ENCODE results near the gene EPX.

DNA sequence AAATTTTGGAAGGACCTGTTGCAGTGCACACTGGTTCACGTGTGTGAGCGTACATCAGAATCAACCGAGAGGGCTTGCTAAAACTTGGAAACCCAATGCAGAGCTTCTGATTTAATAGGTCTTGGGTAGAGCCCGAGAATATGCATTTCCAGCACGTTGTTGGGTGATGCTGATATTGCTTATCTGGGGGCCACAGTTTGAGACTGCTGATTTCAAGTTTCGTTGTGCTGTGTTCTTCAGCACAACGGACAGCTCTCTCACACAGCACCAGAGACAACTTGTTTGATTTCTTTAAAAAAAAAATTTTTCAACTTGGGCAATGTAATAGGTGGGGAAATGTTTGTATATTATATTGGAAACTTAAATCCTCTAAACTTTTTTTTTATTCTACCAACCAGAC is 16.3 kb upstream of the EPX start:
- TF ChIP-seq CTCF (conservative IDR thresholded peaks at IDR 0.05; ENCODE audit: low read depth, low read length): no peak
- TF ChIP-seq EZH2 (IDR thresholded peaks at IDR 0.05; ENCODE audit: borderline replicate concordance, low read depth, low read length, poor library complexity, severe bottlenecking): no peak

Measured in A673 (cell line).